K562 (cell line): Measurements from ENCODE around the gene SEMA3C. TPM values are rescaled to one million over a fixed set of nuclear protein-coding genes. Genes with fewer than 3 reads are reported as not detected.

Experiments used
- ATAC-seq: fragments of 200-7000 bp; cut with Tn5 transposase; 3 replicates; pipeline ENCODE4 v1.9.1; 2020; ENCODE audit warnings: moderate library complexity
- BruUV-seq: library from RNA; stranded (reverse); fragments of 400-500 nt; replicated peaks from 2 replicates; lab custom pipeline; 2021; lab: Mats Ljungman, UMichigan
- CTCF ChIA-PET: fragments of 300-600 bp; formaldehyde crosslinking; extraction: SDS; loops from one replicate; lab custom pipeline; 2021; ENCODE audit warnings: low intra/inter-chr PET ratio; lab: Yijun Ruan, JAX
- POLR2A ChIA-PET: fragments of 300-600, 350-650 bp; sonication (Branson Sonifier 250); formaldehyde crosslinking; extraction: SDS; loops from one replicate; lab custom pipeline; 2021; ENCODE audit warnings: antibody characterized with exemption, inconsistent platforms; lab: Yijun Ruan, JAX
- DNase-seq, 4 experiments: peaks; one replicate each; pipeline versions ENCODE4 v3.0.0 to v3.0.0-alpha.2; 2011 to 2018; ENCODE audit warnings: low spot score in 3 of 4, mixed read lengths in 3 of 4; ENCODE audit errors: extremely low read depth in 1 of 4
- FAIRE-seq: peaks from 2 replicates; lab custom pipeline; 2011; peaks lifted over from hg19 to GRCh38; lab: Jason Lieb, UNC
- H2AFZ ChIP-seq: 2 replicates; pipeline ENCODE4 v1.6.0; 2011; ENCODE audit warnings: low read depth, low read length, control low read depth, inconsistent platforms
- H3K27ac ChIP-seq: fragments of 200-600 bp; 3 replicates; pipeline ENCODE4 v1.8.0; 2011; ENCODE audit warnings: low read depth, mild to moderate bottlenecking, control low read depth, inconsistent platforms, low read length, moderate library complexity, mixed read lengths; ENCODE audit errors: extremely low read depth
- H3K27me3 ChIP-seq, 2 experiments: fragments of 300-600 bp in 1 of 2; 2 replicates in 1 of 2; 3 replicates in 1 of 2; pipeline versions ENCODE4 v1.6.0 to v1.8.0; 2011; ENCODE audit warnings: inconsistent platforms in 2 of 2, low read length in 2 of 2, mild to moderate bottlenecking in 1 of 2, mixed read lengths in 1 of 2, moderate library complexity in 1 of 2; ENCODE audit not compliant: control insufficient read depth in 2 of 2, insufficient read depth in 2 of 2
- H3K36me3 ChIP-seq: fragments of 300-600 bp; 3 replicates; pipeline ENCODE4 v1.8.0; 2011; ENCODE audit warnings: mild to moderate bottlenecking, low read length, inconsistent platforms; ENCODE audit not compliant: control insufficient read depth, insufficient read depth
- H3K4me1 ChIP-seq, 2 experiments: fragments of 200-600 bp in 1 of 2; replicated peaks in 1 of 2; 2 replicates in 1 of 2; 3 replicates in 1 of 2; pipeline versions ENCODE4 v1.5.1 to v1.8.0; 2011; ENCODE audit warnings: inconsistent platforms in 2 of 2, low read length in 2 of 2, mild to moderate bottlenecking in 1 of 2, mixed read lengths in 1 of 2, moderate library complexity in 1 of 2; ENCODE audit not compliant: control insufficient read depth in 2 of 2, insufficient read depth in 2 of 2
- H3K4me2 ChIP-seq: 2 replicates; pipeline ENCODE4 v1.6.1; 2011; ENCODE audit warnings: low read length, control low read depth, inconsistent platforms, mixed read lengths; ENCODE audit not compliant: insufficient read depth
- H3K4me3 ChIP-seq: fragments of 200-600 bp; sonication (generic), shearing (Covaris generic); 2 replicates; pipeline ENCODE4 v1.5.1; 2016; ENCODE audit warnings: control low read depth, inconsistent platforms
- H3K79me2 ChIP-seq: fragments of 200-600 bp; 3 replicates; pipeline ENCODE4 v1.8.0; 2011; ENCODE audit warnings: low read length, inconsistent platforms; ENCODE audit not compliant: control insufficient read depth, insufficient read depth
- H3K9ac ChIP-seq, 2 experiments: 2 replicates each; pipeline versions ENCODE4 v1.6.0 to v1.6.1; 2011; ENCODE audit warnings: low read depth in 2 of 2, low read length in 2 of 2, control low read depth in 1 of 2, inconsistent platforms in 1 of 2, mild to moderate bottlenecking in 1 of 2, mixed read lengths in 1 of 2; ENCODE audit not compliant: insufficient read depth in 1 of 2
- H3K9me1 ChIP-seq: one replicate; pipeline ENCODE4 v1.6.0; 2011; ENCODE audit warnings: inconsistent platforms, mild to moderate bottlenecking, low read length, moderate library complexity; ENCODE audit not compliant: control insufficient read depth, insufficient read depth
- H3K9me3 ChIP-seq: replicated peaks from 2 replicates; pipeline ENCODE4 v1.5.1; 2011; ENCODE audit warnings: low read depth, low read length, inconsistent platforms; ENCODE audit not compliant: control insufficient read depth, insufficient read depth
- H4K20me1 ChIP-seq: replicated peaks from 2 replicates; pipeline ENCODE4 v1.6.1; 2011; ENCODE audit warnings: low read length, inconsistent platforms, mixed read lengths; ENCODE audit not compliant: control insufficient read depth, insufficient read depth
- CTBP1 ChIP-seq: fragments of 450-650 bp; IDR thresholded peaks from 2 replicates; pipeline ENCODE4 v1.6.1; 2016; ENCODE audit warnings: borderline replicate concordance
- ELK1 ChIP-seq: sonication (generic); formaldehyde crosslinking; IDR thresholded peaks from 2 replicates; pipeline ENCODE4 v1.8.1; 2022; ENCODE audit warnings: missing genetic modification reagents
- HDAC2 ChIP-seq: fragments of 450-650 bp; IDR thresholded peaks from 2 replicates; pipeline ENCODE4 v1.6.1; 2016; ENCODE audit warnings: mild to moderate bottlenecking
- HES1 ChIP-seq: fragments of 450-650 bp; IDR thresholded peaks from 2 replicates; pipeline ENCODE4 v1.6.1; 2016; ENCODE audit warnings: low read depth, mild to moderate bottlenecking, moderate library complexity
- PCBP2 ChIP-seq: fragments of 200-400 bp; formaldehyde crosslinking; IDR thresholded peaks from 2 replicates; pipeline ENCODE4 v1.6.1; 2018; ENCODE audit warnings: low read length, low read depth, mild to moderate bottlenecking, moderate library complexity; ENCODE audit not compliant: poor library complexity, severe bottlenecking
- PREB ChIP-seq: sonication (generic); formaldehyde crosslinking; IDR thresholded peaks from 2 replicates; pipeline ENCODE4 v1.8.1; 2023; ENCODE audit warnings: mild to moderate bottlenecking, missing genetic modification reagents
- SMARCE1 ChIP-seq: fragments of 450-650 bp; IDR thresholded peaks from 2 replicates; pipeline ENCODE4 v1.7.1; 2016; ENCODE audit warnings: mild to moderate bottlenecking
- SPI1 ChIP-seq: IDR thresholded peaks from 2 replicates; pipeline ENCODE4 v1.6.1; 2011; ENCODE audit warnings: low read depth, low read length, control low read depth, borderline replicate concordance
- THRAP3 ChIP-seq: fragments of 450-650 bp; IDR thresholded peaks from 2 replicates; pipeline ENCODE4 v1.6.1; 2016; ENCODE audit warnings: mild to moderate bottlenecking, inconsistent platforms, borderline replicate concordance
- WGBS: fragments of 100-300 bp; shearing (Covaris generic); methylation state at CpG from one replicate; pipeline ENCODE4 v1.1.6; 2016; ENCODE audit warnings: low coverage, mixed read lengths; ENCODE audit not compliant: insufficient coverage; ENCODE audit errors: missing lambda C conversion rate; 5-methylcytosine and 5-hydroxymethylcytosine counted together
- in situ Hi-C: fragments of 300-500 bp; cut with MboI; formaldehyde crosslinking; loops from 4 replicates; pipeline ENCODE4 v1.15.0; 2018; ENCODE audit warnings: inconsistent platforms, mixed read lengths
- intact Hi-C: fragments of 100-400 bp; cut with micrococcal nuclease; formaldehyde crosslinking; loops from 2 replicates; pipeline ENCODE4 v1.14.2; 2022
- polyA plus RNA-seq, 8 experiments: library from polyadenylated mRNA; depleted of rRNA in 4 of 8; stranded (reverse) in 5 of 8; unstranded in 3 of 8; fragments of >200 nt; fragmentation: Nextera tagmentation in 2 of 8; fragmentation: Illumina TruSeq in 1 of 8; extraction: Ambion mirVana in 2 of 8; extraction: Trizol in 1 of 8; gene quantifications; 2 replicates each; pipeline versions ENCODE4 v1.2.1 to v1.2.3, GENCODE V29; 2011 to 2014; ENCODE audit warnings: inconsistent platforms in 1 of 8, missing spikeins in 1 of 8
- total RNA-seq, 7 experiments: library from RNA; depleted of rRNA in 6 of 7; stranded (reverse); fragments of >200 nt in 6 of 7; fragmentation: Illumina TruSeq in 2 of 7; extraction: Trizol in 2 of 7; gene quantifications; 2 replicates each; pipeline versions ENCODE4 v1.2.1 to v1.2.3, GENCODE V29; 2011 to 2021; ENCODE audit warnings: low replicate concordance in 1 of 7
- TF ChIP-seq, protein P1 (sequence below): IDR thresholded peaks from 3 replicates; pipeline ENCODE4 v1.6.1; 2011; ENCODE audit warnings: borderline replicate concordance, mild to moderate bottlenecking, moderate library complexity; ENCODE audit not compliant: insufficient read length; ENCODE audit errors: extremely low read depth

The SEMA3C gene
- total and polyA plus RNA-seq, 9 of the 15 experiments (the other 6 are each of a cell fraction or from before 2014, with no cell fraction given) = 0.04 to 0.36 (median 0.12) TPM; not detected in 3

- TF ChIP-seq PREB (no peak), PCBP2 (no peak)
Measured at GRCh38 chr7:80885757-80886156, 33.1 kb downstream of the SEMA3C start (continued).

- ChIA-PET POLR2A (no interaction called here), CTCF (no interaction called here)
- H2AFZ ChIP-seq = no peak overlapping the region
Measured at GRCh38 chr7:80884511-80885195, 34.2 kb downstream of the SEMA3C start.

More at GRCh38 chr7:80884511-80885195, 34.2 kb downstream of the SEMA3C start:
- H3K9me3 ChIP-seq = no peaks in the 10 kb centered on the region; the same call in 1 of the 2 replicates
- intact Hi-C loops = no loop called here
- WGBS = under 1% methylated on average over 6 of the region's 6 CpGs
- H3K9me1 ChIP-seq = no peaks in the 10 kb centered on the region
- H3K9ac ChIP-seq = no peak overlapping the region
- peak; percentile 32 for FAIRE-seq
- no peak overlapping the region for H3K4me2 ChIP-seq
- no peaks in the 10 kb centered on the region for H4K20me1 ChIP-seq
- no peak overlapping the region for H3K27ac ChIP-seq
- no peaks in the 10 kb centered on the region for H3K36me3 ChIP-seq
- H3K79me2 ChIP-seq = no peaks in the 10 kb centered on the region
- DNase-seq = no peak
- no TSS peak for BruUV-seq
- no peaks in the 10 kb centered on the region for H3K27me3 ChIP-seq
- no peak for ATAC-seq
- no peak overlapping the region for H3K4me3 ChIP-seq
- TF ChIP-seq ELK1 (CRISPR knock-in tag) (no peak), SPI1 (no peak), HES1 (no peak), SMARCE1 (no peak), CTBP1 (no peak), THRAP3 (no peak), HDAC2 (no peak)
- TF ChIP-seq, protein P1, sequence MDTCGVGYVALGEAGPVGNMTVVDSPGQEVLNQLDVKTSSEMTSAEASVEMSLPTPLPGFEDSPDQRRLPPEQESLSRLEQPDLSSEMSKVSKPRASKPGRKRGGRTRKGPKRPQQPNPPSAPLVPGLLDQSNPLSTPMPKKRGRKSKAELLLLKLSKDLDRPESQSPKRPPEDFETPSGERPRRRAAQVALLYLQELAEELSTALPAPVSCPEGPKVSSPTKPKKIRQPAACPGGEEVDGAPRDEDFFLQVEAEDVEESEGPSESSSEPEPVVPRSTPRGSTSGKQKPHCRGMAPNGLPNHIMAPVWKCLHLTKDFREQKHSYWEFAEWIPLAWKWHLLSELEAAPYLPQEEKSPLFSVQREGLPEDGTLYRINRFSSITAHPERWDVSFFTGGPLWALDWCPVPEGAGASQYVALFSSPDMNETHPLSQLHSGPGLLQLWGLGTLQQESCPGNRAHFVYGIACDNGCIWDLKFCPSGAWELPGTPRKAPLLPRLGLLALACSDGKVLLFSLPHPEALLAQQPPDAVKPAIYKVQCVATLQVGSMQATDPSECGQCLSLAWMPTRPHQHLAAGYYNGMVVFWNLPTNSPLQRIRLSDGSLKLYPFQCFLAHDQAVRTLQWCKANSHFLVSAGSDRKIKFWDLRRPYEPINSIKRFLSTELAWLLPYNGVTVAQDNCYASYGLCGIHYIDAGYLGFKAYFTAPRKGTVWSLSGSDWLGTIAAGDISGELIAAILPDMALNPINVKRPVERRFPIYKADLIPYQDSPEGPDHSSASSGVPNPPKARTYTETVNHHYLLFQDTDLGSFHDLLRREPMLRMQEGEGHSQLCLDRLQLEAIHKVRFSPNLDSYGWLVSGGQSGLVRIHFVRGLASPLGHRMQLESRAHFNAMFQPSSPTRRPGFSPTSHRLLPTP = no peak
- TF ChIP-seq, all 486 proteins: peak for 0
- in situ Hi-C loops = no loop called here
- no peaks in the 10 kb centered on the region for H3K4me1 ChIP-seq
